HepG2 (cell line): Measurements from ENCODE around the gene HYAL1. TPM values are rescaled to one million over a fixed set of nuclear protein-coding genes. Genes with fewer than 3 reads are reported as not detected.
A peak's percentile ranks its signal among the peaks of the same experiment; 100 is the strongest.

Source experiments
- ATM ChIP-seq: fragments of 450-650 bp; IDR thresholded peaks from 2 replicates; pipeline ENCODE4 v1.7.1; 2017; ENCODE audit warnings: mild to moderate bottlenecking, borderline replicate concordance
- HNF1A ChIP-seq, 2 experiments: sonication (generic) in 1 of 2; formaldehyde crosslinking in 1 of 2; IDR thresholded peaks; 2 replicates each; pipeline versions ENCODE4 v1.4.0 to v1.6.1; 2016 to 2020; ENCODE audit warnings: borderline replicate concordance in 1 of 2, low read depth in 1 of 2, mild to moderate bottlenecking in 1 of 2, missing genetic modification reagents in 1 of 2
- HNRNPL ChIP-seq: fragments of 200-400 bp; formaldehyde crosslinking; IDR thresholded peaks from 2 replicates; pipeline ENCODE4 v1.6.1; 2017; ENCODE audit warnings: mild to moderate bottlenecking, low read depth, low read length
- LRRFIP1 ChIP-seq: sonication (generic); formaldehyde crosslinking; conservative IDR thresholded peaks from 2 replicates; pipeline ENCODE4 v1.4.0; 2020; ENCODE audit warnings: missing genetic modification reagents
- ONECUT2 ChIP-seq: sonication (generic); formaldehyde crosslinking; IDR thresholded peaks from 2 replicates; pipeline ENCODE4 v1.4.0; 2020; ENCODE audit warnings: missing genetic modification reagents
- TCF12 ChIP-seq, 2 experiments: fragments of 450-650 bp in 1 of 2; sonication (generic) in 1 of 2; formaldehyde crosslinking in 1 of 2; IDR thresholded peaks; 2 replicates each; pipeline versions ENCODE4 v1.6.1 to v1.8.0; 2017 to 2022; ENCODE audit warnings: antibody characterized with exemption in 1 of 2, mild to moderate bottlenecking in 1 of 2, missing genetic modification reagents in 1 of 2, moderate library complexity in 1 of 2
- USF2 ChIP-seq, 2 experiments: sonication (generic) in 1 of 2; formaldehyde crosslinking in 1 of 2; IDR thresholded peaks; 2 replicates each; pipeline versions ENCODE4 v1.5.1 to v1.6.1; 2011 to 2020; ENCODE audit warnings: borderline replicate concordance in 1 of 2, low read depth in 1 of 2, low read length in 1 of 2, mild to moderate bottlenecking in 1 of 2, missing genetic modification reagents in 1 of 2, moderate library complexity in 1 of 2
- ZBED4 ChIP-seq: sonication (generic); formaldehyde crosslinking; IDR thresholded peaks from 2 replicates; pipeline ENCODE4 v1.4.0; 2020; ENCODE audit warnings: missing genetic modification reagents, borderline replicate concordance
- ZBTB38 ChIP-seq: sonication (generic); formaldehyde crosslinking; IDR thresholded peaks from 2 replicates; pipeline ENCODE4 v1.5.1; 2020; ENCODE audit warnings: mild to moderate bottlenecking, missing genetic modification reagents
- ZNF333 ChIP-seq: sonication (generic); formaldehyde crosslinking; IDR thresholded peaks from 2 replicates; pipeline ENCODE4 v1.4.0; 2020; ENCODE audit warnings: mild to moderate bottlenecking, missing genetic modification reagents, borderline replicate concordance
- ZNF598 ChIP-seq: sonication (generic); formaldehyde crosslinking; IDR thresholded peaks from 2 replicates; pipeline ENCODE4 v1.5.1; 2020; ENCODE audit warnings: mild to moderate bottlenecking, missing genetic modification reagents, borderline replicate concordance
- ZNF746 ChIP-seq: sonication (generic); formaldehyde crosslinking; IDR thresholded peaks from 2 replicates; pipeline ENCODE4 v1.8.0; 2022; ENCODE audit warnings: mild to moderate bottlenecking, missing genetic modification reagents
- ZNF788 ChIP-seq: sonication (generic); formaldehyde crosslinking; IDR thresholded peaks from 2 replicates; pipeline ENCODE4 v1.5.0; 2020; ENCODE audit warnings: mild to moderate bottlenecking, missing genetic modification reagents, borderline replicate concordance
- ZNF878 ChIP-seq: sonication (generic); formaldehyde crosslinking; IDR thresholded peaks from 2 replicates; pipeline ENCODE4 v1.8.1; 2023; ENCODE audit warnings: mild to moderate bottlenecking, missing genetic modification reagents, moderate library complexity
- polyA plus RNA-seq, 8 experiments: library from polyadenylated mRNA; depleted of rRNA in 3 of 8; stranded (reverse) in 7 of 8; unstranded in 1 of 8; fragments of >200 nt; fragmentation: Illumina TruSeq in 4 of 8; extraction: Trizol in 4 of 8; gene quantifications; 2 replicates each; pipeline versions ENCODE4 v1.2.1 to v1.2.3, GENCODE V29; 2011 to 2016; ENCODE audit warnings: low read depth in 4 of 8, missing spikeins in 1 of 8, mixed read lengths in 1 of 8; ENCODE audit not compliant: insufficient read depth in 1 of 8
- total RNA-seq, 5 experiments: library from RNA; depleted of rRNA; stranded (reverse); fragments of >200 nt; fragmentation: Illumina TruSeq; extraction: Trizol; gene quantifications; 2 replicates each; pipeline ENCODE4 v1.2.3, GENCODE V29; 2016; ENCODE audit warnings: low read depth in 1 of 5

Gene HYAL1
- total and polyA plus RNA-seq, 2 of the 13 experiments (the other 11 are each of a cell fraction or from before 2014, with no cell fraction given) = 76.5 to 193 TPM

GRCh38 chr3:50322386-50323091 is 19.2 kb upstream of the HYAL1 start, which contains the start of gene HYAL2 (continued):
- TF ChIP-seq LRRFIP1 = no peak
- TF ChIP-seq USF2 (IDR thresholded peaks at IDR 0.05; ENCODE audit: low read depth, low read length) = no peak
- TF ChIP-seq USF2 (CRISPR knock-in tag; IDR thresholded peaks at IDR 0.05; ENCODE audit: borderline replicate concordance) = no peak
- no peak for TF ChIP-seq ZBED4 (CRISPR knock-in tag)
- TF ChIP-seq ZNF598 (CRISPR knock-in tag) = 0 out of 2 replicates have a peak, but pooled peaks have one; percentile 13
- TF ChIP-seq HNRNPL = 0 out of 2 replicates have a peak, but pooled peaks have one; percentile 56
- no peak for TF ChIP-seq ONECUT2
- no peak for TF ChIP-seq ZNF878
- peak; percentile 95 for TF ChIP-seq ZBTB38 (CRISPR knock-in tag)
- no peak for TF ChIP-seq ZNF788 (CRISPR knock-in tag)
- TF ChIP-seq ZNF746 (CRISPR knock-in tag) = peak; percentile 79
- TF ChIP-seq ZNF333 (CRISPR knock-in tag) = 0 out of 2 replicates have a peak, but pooled peaks have one; percentile 14
- no peak for TF ChIP-seq TCF12 (IDR thresholded peaks at IDR 0.05)
- TF ChIP-seq TCF12 (CRISPR knock-in tag; IDR thresholded peaks at IDR 0.05) = no peak
- no peak for TF ChIP-seq HNF1A (IDR thresholded peaks at IDR 0.05; ENCODE audit: low read depth)
- no peak for TF ChIP-seq HNF1A (CRISPR knock-in tag; IDR thresholded peaks at IDR 0.05; ENCODE audit: borderline replicate concordance)
- TF ChIP-seq ATM = no peak
